Type B pancreatic cell (in vitro differentiated cells): ENCODE results near the gene KIF26B. TPM values are rescaled to one million over a fixed set of nuclear protein-coding genes. Genes with fewer than 3 reads are reported as not detected.

Experiments used
- DNase-seq: peaks from one replicate; pipeline ENCODE4 v3.0.0; 2021; ENCODE audit warnings: mixed read lengths; ENCODE audit not compliant: unreplicated experiment; ENCODE audit errors: extremely low spot score
- H3K27ac Mint-ChIP-seq: 2 replicates; pipeline ENCODE4 v1.8.0; 2021; ENCODE audit warnings: mild to moderate bottlenecking, mixed read lengths
- H3K27me3 Mint-ChIP-seq: 2 replicates; pipeline ENCODE4 v1.8.0; 2021; ENCODE audit warnings: mixed read lengths
- H3K36me3 Mint-ChIP-seq: 2 replicates; pipeline ENCODE4 v1.8.0; 2021; ENCODE audit warnings: mixed read lengths
- H3K4me1 Mint-ChIP-seq: one replicate; pipeline ENCODE4 v1.8.0; 2021; ENCODE audit warnings: mixed read lengths; ENCODE audit not compliant: unreplicated experiment
- H3K4me3 Mint-ChIP-seq: 2 replicates; pipeline ENCODE4 v1.8.0; 2021; ENCODE audit warnings: mild to moderate bottlenecking, mixed read lengths
- H3K9me3 Mint-ChIP-seq: 2 replicates; pipeline ENCODE4 v1.8.0; 2021; ENCODE audit warnings: mixed read lengths
- total RNA-seq: library from RNA; stranded (reverse); gene quantifications from 2 replicates; pipeline ENCODE4 v1.2.1, GENCODE V29; 2021; ENCODE audit warnings: low replicate concordance
- TF ChIP-seq, protein P1 (sequence below): fragments of 200-600 bp; sonication (generic); conservative IDR thresholded peaks from 2 replicates; pipeline ENCODE4 v1.5.0; 2021; ENCODE audit warnings: antibody characterized with exemption, mild to moderate bottlenecking

The KIF26B gene
- total RNA-seq, 1 donor from 2014 or later, result 22.1 TPM

DNA sequence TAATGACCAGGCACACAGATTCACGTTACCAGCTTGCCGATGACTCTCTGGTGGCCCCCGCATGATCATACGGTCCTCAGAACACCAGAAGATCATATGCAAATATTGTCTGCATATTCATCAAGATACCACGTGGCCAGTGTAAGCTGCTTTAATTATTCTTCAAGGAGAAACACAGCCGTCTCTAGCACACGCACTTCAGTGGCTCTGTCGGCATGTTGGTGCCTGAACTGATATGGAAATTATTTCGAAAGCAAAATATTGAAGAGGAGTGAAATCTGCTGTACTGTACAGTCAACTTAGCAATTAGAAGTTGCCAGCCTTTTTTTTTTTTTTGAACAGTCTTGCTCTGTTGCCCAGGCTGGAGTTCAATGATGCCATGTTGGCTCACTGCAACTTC, 5.9 kb upstream of the KIF26B start:
- H3K27me3 Mint-ChIP-seq, result peaks cover 52% of the 10 kb centered on the region
- TF ChIP-seq, protein P1, sequence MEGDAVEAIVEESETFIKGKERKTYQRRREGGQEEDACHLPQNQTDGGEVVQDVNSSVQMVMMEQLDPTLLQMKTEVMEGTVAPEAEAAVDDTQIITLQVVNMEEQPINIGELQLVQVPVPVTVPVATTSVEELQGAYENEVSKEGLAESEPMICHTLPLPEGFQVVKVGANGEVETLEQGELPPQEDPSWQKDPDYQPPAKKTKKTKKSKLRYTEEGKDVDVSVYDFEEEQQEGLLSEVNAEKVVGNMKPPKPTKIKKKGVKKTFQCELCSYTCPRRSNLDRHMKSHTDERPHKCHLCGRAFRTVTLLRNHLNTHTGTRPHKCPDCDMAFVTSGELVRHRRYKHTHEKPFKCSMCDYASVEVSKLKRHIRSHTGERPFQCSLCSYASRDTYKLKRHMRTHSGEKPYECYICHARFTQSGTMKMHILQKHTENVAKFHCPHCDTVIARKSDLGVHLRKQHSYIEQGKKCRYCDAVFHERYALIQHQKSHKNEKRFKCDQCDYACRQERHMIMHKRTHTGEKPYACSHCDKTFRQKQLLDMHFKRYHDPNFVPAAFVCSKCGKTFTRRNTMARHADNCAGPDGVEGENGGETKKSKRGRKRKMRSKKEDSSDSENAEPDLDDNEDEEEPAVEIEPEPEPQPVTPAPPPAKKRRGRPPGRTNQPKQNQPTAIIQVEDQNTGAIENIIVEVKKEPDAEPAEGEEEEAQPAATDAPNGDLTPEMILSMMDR, result no peak
- no peak overlapping the region for H3K27ac Mint-ChIP-seq
- H3K4me3 Mint-ChIP-seq, result no peak overlapping the region
- DNase-seq, result no peak
- H3K36me3 Mint-ChIP-seq, result no peaks in the 10 kb centered on the region
- H3K4me1 Mint-ChIP-seq, result no peaks in the 10 kb centered on the region
- H3K9me3 Mint-ChIP-seq, result no peaks in the 10 kb centered on the region

DNA sequence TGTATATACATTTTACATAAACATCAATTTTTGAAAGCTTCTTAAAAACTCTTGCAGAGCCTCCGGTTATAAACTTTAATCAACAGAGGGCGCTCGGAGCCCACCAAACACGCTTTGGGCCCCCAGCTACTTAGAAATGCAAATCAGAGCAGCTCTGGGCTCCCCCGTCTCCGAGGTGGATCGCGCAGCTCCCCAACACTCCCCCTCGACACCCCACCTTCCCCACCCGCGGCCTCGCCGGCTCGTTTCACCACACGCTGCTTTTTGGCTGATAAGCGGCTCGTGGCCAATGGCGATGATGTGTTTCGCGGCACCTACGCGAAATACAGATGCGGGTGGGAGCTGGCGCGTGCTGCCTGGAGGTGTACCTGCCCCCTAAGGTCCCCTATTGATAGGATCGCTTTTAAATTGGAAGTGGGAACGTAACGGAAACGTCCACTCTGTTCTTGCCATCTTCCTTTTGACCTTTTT, 1.7 kb upstream of the KIF26B start:
- DNase-seq, result peak; percentile 78
- H3K4me1 Mint-ChIP-seq, result peaks cover 6% of the 10 kb centered on the region
- peak overlapping the region; percentile 92 for H3K4me3 Mint-ChIP-seq
- H3K27ac Mint-ChIP-seq, result peak overlapping the region; percentile 66
- TF ChIP-seq, protein P1, result peak; percentile 93
- H3K27me3 Mint-ChIP-seq, result peaks cover 60% of the 10 kb centered on the region
- no peaks in the 10 kb centered on the region for H3K9me3 Mint-ChIP-seq
- peaks cover 10% of the 10 kb centered on the region for H3K36me3 Mint-ChIP-seq

DNA sequence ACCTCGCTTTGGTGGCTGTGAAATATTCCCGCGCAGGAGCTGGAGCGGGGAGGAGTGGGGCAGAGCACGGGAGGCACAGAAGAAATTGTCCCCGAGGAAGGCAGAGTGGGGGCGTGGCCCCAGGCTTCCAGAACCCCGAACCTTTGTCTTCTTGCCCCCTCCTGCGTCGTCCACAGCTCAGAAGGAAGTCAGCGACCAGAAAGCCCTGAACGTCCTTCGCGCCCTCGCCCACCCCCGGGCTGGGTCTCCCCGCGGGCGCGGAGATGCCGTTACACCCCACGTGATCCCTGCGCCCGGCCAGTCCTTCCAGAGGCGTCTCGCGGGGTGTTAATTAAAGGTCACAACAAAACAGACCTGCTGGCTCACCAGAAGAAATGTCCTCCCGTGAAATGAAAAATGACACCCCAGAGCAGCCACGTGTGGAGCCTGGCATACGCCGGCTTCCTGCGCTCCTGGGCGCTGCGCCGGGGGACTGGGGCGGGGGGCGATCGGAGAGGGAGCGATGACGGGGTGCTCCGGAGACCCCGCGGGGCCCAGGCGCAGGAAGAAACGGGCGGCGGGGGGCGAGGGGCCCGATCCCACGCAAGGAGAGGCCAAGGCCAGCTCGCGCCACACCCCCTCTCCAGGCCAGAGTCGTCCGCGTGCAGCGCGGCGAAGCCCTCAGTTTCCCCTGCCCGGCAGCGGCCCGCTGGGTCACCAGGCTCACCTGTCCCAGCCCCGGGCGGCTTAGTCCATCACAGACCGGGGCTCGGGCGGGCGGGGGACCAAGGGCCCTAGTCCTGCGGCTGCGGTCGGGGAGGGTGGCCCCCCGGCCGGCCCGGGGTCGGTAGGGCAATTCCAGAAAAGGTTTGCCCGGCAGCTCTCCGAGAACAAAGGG, 995 bp upstream of the KIF26B start:
- peak; percentile 73 for DNase-seq
- H3K27ac Mint-ChIP-seq, result peak overlapping the region; percentile 66

DNA sequence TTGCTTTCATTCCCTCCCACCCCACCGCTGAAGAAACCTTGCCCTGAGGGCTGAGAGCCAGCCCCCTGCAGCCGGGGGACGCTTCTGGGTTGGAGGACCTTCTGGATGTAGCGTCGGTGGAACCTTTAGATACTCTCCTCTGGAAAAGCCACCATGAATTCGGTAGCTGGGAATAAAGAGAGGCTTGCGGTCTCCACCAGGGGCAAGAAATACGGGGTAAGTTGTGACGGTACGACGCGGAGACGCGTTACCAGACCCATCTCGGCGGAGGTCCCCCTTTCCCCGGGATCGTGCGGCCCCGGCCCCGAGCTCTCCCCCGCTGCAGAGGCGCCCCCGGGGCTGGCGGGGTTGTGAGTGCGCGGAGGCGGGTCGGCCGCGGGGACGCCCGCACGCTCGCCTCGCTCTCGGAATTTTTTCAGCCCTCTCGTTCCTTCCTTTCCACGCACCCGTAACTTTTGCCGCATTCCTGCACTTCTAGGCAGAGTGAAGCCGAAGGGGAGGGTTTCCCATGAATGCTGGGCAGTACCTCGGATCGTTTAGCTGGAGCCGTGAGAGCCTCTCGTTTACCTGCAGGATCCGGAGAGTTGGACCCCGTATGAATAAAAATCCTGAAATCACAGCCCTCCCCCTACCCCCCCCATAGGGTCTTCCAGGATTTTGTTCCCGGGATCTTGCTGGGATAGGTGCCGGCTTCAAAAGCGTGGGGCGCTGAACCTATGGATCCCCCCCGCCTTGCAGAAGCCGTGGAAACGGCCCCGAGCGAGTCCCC, 671 bp downstream of the KIF26B start:
- H3K4me3 Mint-ChIP-seq, result peak overlapping the region; percentile 95
- H3K9me3 Mint-ChIP-seq, result no peaks in the 10 kb centered on the region
- peaks cover 26% of the 10 kb centered on the region for H3K36me3 Mint-ChIP-seq
- peaks cover 67% of the 10 kb centered on the region for H3K27me3 Mint-ChIP-seq
- peak; percentile 75 for DNase-seq
- peak overlapping the region; percentile 63 for H3K27ac Mint-ChIP-seq
- TF ChIP-seq, protein P1, result peak; percentile 63
- H3K4me1 Mint-ChIP-seq, result peaks cover 10% of the 10 kb centered on the region

More for the DNA sequence above, 995 bp upstream of the KIF26B start:
- peaks cover 16% of the 10 kb centered on the region for H3K36me3 Mint-ChIP-seq
- peak overlapping the region; percentile 92 for H3K4me3 Mint-ChIP-seq
- peaks cover 10% of the 10 kb centered on the region for H3K4me1 Mint-ChIP-seq
- TF ChIP-seq, protein P1, result no peak
- H3K27me3 Mint-ChIP-seq, result peaks cover 63% of the 10 kb centered on the region
- no peaks in the 10 kb centered on the region for H3K9me3 Mint-ChIP-seq

DNA sequence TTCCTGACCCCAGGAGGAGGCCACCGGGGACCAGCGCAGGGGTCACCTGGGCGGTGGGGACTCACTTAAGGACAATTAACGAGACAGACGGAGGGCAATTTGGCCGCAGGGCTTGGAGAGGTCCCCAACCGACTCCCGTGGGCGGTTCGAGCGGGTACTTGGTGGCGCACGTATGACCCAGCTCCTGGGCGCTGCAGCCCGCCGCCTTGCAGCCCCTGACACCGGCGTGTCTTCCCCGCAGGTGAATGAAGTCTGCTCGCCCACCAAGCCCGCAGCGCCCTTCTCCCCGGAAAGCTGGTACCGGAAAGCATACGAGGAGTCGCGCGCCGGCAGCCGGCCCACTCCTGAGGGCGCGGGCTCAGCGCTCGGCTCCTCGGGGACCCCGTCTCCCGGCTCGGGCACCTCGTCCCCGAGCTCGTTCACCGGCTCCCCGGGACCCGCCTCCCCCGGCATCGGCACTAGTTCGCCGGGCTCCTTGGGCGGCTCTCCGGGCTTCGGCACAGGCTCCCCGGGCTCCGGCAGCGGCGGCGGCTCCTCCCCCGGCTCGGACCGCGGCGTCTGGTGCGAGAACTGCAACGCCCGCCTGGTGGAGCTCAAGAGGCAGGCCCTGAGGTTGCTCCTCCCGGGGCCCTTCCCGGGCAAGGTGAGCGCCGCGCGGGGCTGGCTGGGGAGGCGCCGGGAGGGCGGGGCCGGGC, 1.4 kb downstream of the KIF26B start:
- TF ChIP-seq, protein P1, result peak; percentile 92
- H3K4me1 Mint-ChIP-seq, result peaks cover 10% of the 10 kb centered on the region
- peaks cover 59% of the 10 kb centered on the region for H3K27me3 Mint-ChIP-seq
- peaks cover 29% of the 10 kb centered on the region for H3K36me3 Mint-ChIP-seq
- H3K9me3 Mint-ChIP-seq, result no peaks in the 10 kb centered on the region
- H3K4me3 Mint-ChIP-seq, result peak overlapping the region; percentile 95
- peak; percentile 92 for DNase-seq
- H3K27ac Mint-ChIP-seq, result no peak overlapping the region
